ENCODE data around the gene ZSWIM6.

ZSWIM6 gene

GRCh38 chr5:61441742-61442141, 109.7 kb downstream of the ZSWIM6 start:
- DNase-seq (ENCODE audit: low spot score) = no peak

- no peak for DNase-seq (ENCODE audit: low spot score)
Measured at GRCh38 chr5:61447780-61448495, 115.9 kb downstream of the ZSWIM6 start.

- peak; percentile 50 for DNase-seq (ENCODE audit: low spot score)
Measured at GRCh38 chr5:61449804-61450492, 117.9 kb downstream of the ZSWIM6 start.

GRCh38 chr5:61450493-61451279, 118.6 kb downstream of the ZSWIM6 start:
- DNase-seq (ENCODE audit: low spot score) = no peak

- no peak for DNase-seq (ENCODE audit: low spot score)
Measured at GRCh38 chr5:61455179-61456006, 123.3 kb downstream of the ZSWIM6 start.

GRCh38 chr5:61460471-61460870, 128.4 kb downstream of the ZSWIM6 start:
- no peak for DNase-seq (ENCODE audit: low spot score)

- DNase-seq (ENCODE audit: low spot score) = no peak
Measured at GRCh38 chr5:61461417-61461816, 129.4 kb downstream of the ZSWIM6 start.

- no peak for DNase-seq (ENCODE audit: low spot score)
Measured at GRCh38 chr5:61461926-61462325, 129.9 kb downstream of the ZSWIM6 start.

- no peak for DNase-seq (ENCODE audit: low spot score)
Measured at GRCh38 chr5:61463596-61463995, 131.5 kb downstream of the ZSWIM6 start.

GRCh38 chr5:61464512-61464911, 132.5 kb downstream of the ZSWIM6 start:
- DNase-seq (ENCODE audit: low spot score) = no peak

- DNase-seq (ENCODE audit: low spot score) = no peak
Measured at GRCh38 chr5:61465066-61465465, 133.0 kb downstream of the ZSWIM6 start.

GRCh38 chr5:61465496-61465895, 133.4 kb downstream of the ZSWIM6 start:
- no peak for DNase-seq (ENCODE audit: low spot score)

- no peak for DNase-seq (ENCODE audit: low spot score)
Measured at GRCh38 chr5:61466017-61466416, 134.0 kb downstream of the ZSWIM6 start.

GRCh38 chr5:61467766-61468482, 135.9 kb downstream of the ZSWIM6 start:
- no peak for DNase-seq (ENCODE audit: low spot score)

GRCh38 chr5:61468483-61468865, 136.4 kb downstream of the ZSWIM6 start:
- DNase-seq (ENCODE audit: low spot score) = no peak

GRCh38 chr5:61471352-61471751, 139.3 kb downstream of the ZSWIM6 start:
- no peak for DNase-seq (ENCODE audit: low spot score)

- DNase-seq (ENCODE audit: low spot score) = no peak
Measured at GRCh38 chr5:61472172-61472958, 140.3 kb downstream of the ZSWIM6 start.

GRCh38 chr5:61474746-61475145, 142.7 kb downstream of the ZSWIM6 start:
- no peak for DNase-seq (ENCODE audit: low spot score)

GRCh38 chr5:61477788-61478187, 145.7 kb downstream of the ZSWIM6 start:
- no peak for DNase-seq (ENCODE audit: low spot score)

GRCh38 chr5:61479850-61480614, 148.0 kb downstream of the ZSWIM6 start:
- no peak for DNase-seq (ENCODE audit: low spot score)
